K562 (cell line): ENCODE data around the gene ACOX1. TPM values are rescaled to one million over a fixed set of nuclear protein-coding genes. Genes with fewer than 3 reads are reported as not detected.

ENCODE experiments used
- ETV1 ChIP-seq: fragments of 450-650 bp; conservative IDR thresholded peaks from 2 replicates; pipeline ENCODE4 v1.6.1; 2016; ENCODE audit warnings: missing genetic modification characterization, control low read depth, low read depth, missing compliant biosample characterization
- HSF4 ChIP-seq: fragments of 250-450 bp; sonication (Bioruptor Pico); IDR thresholded peaks from 2 replicates; pipeline ENCODE4 v2.1.2; 2022; ENCODE audit warnings: mild to moderate bottlenecking, moderate library complexity, borderline replicate concordance
- MTA1 ChIP-seq: fragments of 450-650 bp; IDR thresholded peaks from 2 replicates; pipeline ENCODE4 v1.6.1; 2017; ENCODE audit warnings: borderline replicate concordance
- NONO ChIP-seq, 2 experiments: fragments of 200-400 bp in 1 of 2; fragments of 450-650 bp in 1 of 2; formaldehyde crosslinking in 1 of 2; IDR thresholded peaks; 2 replicates each; pipeline ENCODE4 v1.6.1; 2017; ENCODE audit warnings: low read depth in 2 of 2, mild to moderate bottlenecking in 2 of 2, moderate library complexity in 2 of 2, low read length in 1 of 2
- TCF7 ChIP-seq: sonication (generic); IDR thresholded peaks from 2 replicates; pipeline ENCODE4 v1.6.1; 2016; ENCODE audit warnings: antibody characterized with exemption, borderline replicate concordance
- TSC22D4 ChIP-seq: fragments of 450-650 bp; IDR thresholded peaks from 2 replicates; pipeline ENCODE4 v1.6.1; 2016; ENCODE audit warnings: missing genetic modification characterization, missing biosample characterization, control low read depth
- ZBTB17 ChIP-seq: fragments of 450-650 bp; formaldehyde crosslinking; IDR thresholded peaks from 2 replicates; pipeline ENCODE4 v1.4.0; 2020; ENCODE audit warnings: mild to moderate bottlenecking
- ZNF232 ChIP-seq: sonication (generic); formaldehyde crosslinking; IDR thresholded peaks from 2 replicates; pipeline ENCODE4 v1.8.0; 2022; ENCODE audit warnings: mild to moderate bottlenecking, missing genetic modification reagents
- ZNF766 ChIP-seq: fragments of 200-800 bp; sonication (Bioruptor generic); conservative IDR thresholded peaks from 2 replicates; pipeline ENCODE4 v1.6.1; 2016; ENCODE audit warnings: missing genetic modification characterization, missing compliant biosample characterization
- polyA plus RNA-seq, 8 experiments: library from polyadenylated mRNA; depleted of rRNA in 4 of 8; stranded (reverse) in 5 of 8; unstranded in 3 of 8; fragments of >200 nt; fragmentation: Nextera tagmentation in 2 of 8; fragmentation: Illumina TruSeq in 1 of 8; extraction: Ambion mirVana in 2 of 8; extraction: Trizol in 1 of 8; gene quantifications; 2 replicates each; pipeline versions ENCODE4 v1.2.1 to v1.2.3, GENCODE V29; 2011 to 2014; ENCODE audit warnings: inconsistent platforms in 1 of 8, missing spikeins in 1 of 8
- total RNA-seq, 7 experiments: library from RNA; depleted of rRNA in 6 of 7; stranded (reverse); fragments of >200 nt in 6 of 7; fragmentation: Illumina TruSeq in 2 of 7; extraction: Trizol in 2 of 7; gene quantifications; 2 replicates each; pipeline versions ENCODE4 v1.2.1 to v1.2.3, GENCODE V29; 2011 to 2021; ENCODE audit warnings: low replicate concordance in 1 of 7
- TF ChIP-seq, protein P1 (sequence below): fragments of 450-650 bp; formaldehyde crosslinking; IDR thresholded peaks from 2 replicates; pipeline ENCODE4 v1.4.0; 2020; ENCODE audit warnings: mild to moderate bottlenecking, moderate library complexity
- TF ChIP-seq, protein P2 (sequence below): sonication (generic); formaldehyde crosslinking; IDR thresholded peaks from 2 replicates; pipeline ENCODE4 v1.8.0; 2022; ENCODE audit warnings: mild to moderate bottlenecking, missing genetic modification reagents
- TF ChIP-seq, protein P3 (sequence below): sonication (generic); formaldehyde crosslinking; IDR thresholded peaks from 2 replicates; pipeline ENCODE4 v1.5.0; 2020; ENCODE audit warnings: missing genetic modification reagents
- TF ChIP-seq, protein P4 (sequence below): fragments of 450-650 bp; IDR thresholded peaks from 2 replicates; pipeline ENCODE4 v1.6.1; 2018; ENCODE audit warnings: mild to moderate bottlenecking, low read depth; ENCODE audit not compliant: partially characterized antibody
- TF ChIP-seq, protein P5 (sequence below): fragments of 250-450 bp; sonication (Bioruptor Pico); IDR thresholded peaks from 2 replicates; pipeline ENCODE4 v1.8.0; 2021; ENCODE audit warnings: moderate library complexity, mild to moderate bottlenecking, inconsistent platforms

The ACOX1 gene
- total and polyA plus RNA-seq, 9 of the 15 experiments (the other 6 are each of a cell fraction or from before 2014, with no cell fraction given) = 7.8 to 24.1 (median 14.5) TPM

DNA sequence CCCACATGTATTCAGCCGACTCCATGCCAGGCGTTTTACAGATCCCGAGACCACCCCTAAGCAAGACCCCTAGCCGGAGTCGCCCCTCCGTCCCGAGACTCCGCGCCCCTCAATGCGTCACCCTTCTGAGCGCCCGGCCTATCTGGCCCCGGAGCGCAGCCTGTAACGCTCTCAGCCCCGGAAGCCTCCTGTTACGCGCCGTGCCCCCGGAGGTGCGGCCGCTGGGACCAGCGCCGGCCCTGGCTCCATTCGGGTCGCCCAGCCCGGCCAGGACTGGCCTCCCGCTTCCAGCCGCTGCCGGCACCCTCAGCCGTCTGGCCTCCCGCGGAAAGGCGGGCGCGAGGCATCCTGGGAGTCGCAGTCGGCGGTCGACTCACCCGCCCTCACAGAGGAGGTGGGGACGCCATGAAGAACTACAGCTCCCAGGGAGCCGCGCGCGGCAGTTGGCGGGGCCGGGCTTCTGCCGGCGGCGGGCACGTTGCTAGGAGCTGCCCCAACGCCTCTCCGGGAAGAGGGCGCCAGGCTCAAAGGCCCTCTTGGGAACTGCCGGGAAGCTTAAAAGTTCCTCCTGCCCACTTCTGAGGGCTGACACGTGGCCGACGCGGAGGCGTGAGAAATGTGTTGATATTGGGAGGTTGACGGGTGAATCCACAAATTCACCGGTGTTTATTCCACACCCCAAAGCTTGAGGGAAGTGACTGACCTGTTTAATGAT lies 38.1 kb downstream of the ACOX1 start, which contains the start of gene FBF1 (continued):
- TF ChIP-seq, protein P1, sequence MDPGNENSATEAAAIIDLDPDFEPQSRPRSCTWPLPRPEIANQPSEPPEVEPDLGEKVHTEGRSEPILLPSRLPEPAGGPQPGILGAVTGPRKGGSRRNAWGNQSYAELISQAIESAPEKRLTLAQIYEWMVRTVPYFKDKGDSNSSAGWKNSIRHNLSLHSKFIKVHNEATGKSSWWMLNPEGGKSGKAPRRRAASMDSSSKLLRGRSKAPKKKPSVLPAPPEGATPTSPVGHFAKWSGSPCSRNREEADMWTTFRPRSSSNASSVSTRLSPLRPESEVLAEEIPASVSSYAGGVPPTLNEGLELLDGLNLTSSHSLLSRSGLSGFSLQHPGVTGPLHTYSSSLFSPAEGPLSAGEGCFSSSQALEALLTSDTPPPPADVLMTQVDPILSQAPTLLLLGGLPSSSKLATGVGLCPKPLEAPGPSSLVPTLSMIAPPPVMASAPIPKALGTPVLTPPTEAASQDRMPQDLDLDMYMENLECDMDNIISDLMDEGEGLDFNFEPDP (CRISPR knock-in tag) = no peak
- TF ChIP-seq ZBTB17 = peak; percentile 93
- TF ChIP-seq ETV1 (tag) = no peak
- TF ChIP-seq, protein P2, sequence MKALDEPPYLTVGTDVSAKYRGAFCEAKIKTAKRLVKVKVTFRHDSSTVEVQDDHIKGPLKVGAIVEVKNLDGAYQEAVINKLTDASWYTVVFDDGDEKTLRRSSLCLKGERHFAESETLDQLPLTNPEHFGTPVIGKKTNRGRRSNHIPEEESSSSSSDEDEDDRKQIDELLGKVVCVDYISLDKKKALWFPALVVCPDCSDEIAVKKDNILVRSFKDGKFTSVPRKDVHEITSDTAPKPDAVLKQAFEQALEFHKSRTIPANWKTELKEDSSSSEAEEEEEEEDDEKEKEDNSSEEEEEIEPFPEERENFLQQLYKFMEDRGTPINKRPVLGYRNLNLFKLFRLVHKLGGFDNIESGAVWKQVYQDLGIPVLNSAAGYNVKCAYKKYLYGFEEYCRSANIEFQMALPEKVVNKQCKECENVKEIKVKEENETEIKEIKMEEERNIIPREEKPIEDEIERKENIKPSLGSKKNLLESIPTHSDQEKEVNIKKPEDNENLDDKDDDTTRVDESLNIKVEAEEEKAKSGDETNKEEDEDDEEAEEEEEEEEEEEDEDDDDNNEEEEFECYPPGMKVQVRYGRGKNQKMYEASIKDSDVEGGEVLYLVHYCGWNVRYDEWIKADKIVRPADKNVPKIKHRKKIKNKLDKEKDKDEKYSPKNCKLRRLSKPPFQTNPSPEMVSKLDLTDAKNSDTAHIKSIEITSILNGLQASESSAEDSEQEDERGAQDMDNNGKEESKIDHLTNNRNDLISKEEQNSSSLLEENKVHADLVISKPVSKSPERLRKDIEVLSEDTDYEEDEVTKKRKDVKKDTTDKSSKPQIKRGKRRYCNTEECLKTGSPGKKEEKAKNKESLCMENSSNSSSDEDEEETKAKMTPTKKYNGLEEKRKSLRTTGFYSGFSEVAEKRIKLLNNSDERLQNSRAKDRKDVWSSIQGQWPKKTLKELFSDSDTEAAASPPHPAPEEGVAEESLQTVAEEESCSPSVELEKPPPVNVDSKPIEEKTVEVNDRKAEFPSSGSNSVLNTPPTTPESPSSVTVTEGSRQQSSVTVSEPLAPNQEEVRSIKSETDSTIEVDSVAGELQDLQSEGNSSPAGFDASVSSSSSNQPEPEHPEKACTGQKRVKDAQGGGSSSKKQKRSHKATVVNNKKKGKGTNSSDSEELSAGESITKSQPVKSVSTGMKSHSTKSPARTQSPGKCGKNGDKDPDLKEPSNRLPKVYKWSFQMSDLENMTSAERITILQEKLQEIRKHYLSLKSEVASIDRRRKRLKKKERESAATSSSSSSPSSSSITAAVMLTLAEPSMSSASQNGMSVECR (CRISPR knock-in tag) = peak; percentile 93
- TF ChIP-seq, protein P3, sequence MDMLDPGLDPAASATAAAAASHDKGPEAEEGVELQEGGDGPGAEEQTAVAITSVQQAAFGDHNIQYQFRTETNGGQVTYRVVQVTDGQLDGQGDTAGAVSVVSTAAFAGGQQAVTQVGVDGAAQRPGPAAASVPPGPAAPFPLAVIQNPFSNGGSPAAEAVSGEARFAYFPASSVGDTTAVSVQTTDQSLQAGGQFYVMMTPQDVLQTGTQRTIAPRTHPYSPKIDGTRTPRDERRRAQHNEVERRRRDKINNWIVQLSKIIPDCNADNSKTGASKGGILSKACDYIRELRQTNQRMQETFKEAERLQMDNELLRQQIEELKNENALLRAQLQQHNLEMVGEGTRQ (CRISPR knock-in tag) = no peak
- TF ChIP-seq TCF7 = no peak
- TF ChIP-seq NONO (IDR thresholded peaks at IDR 0.05; ENCODE audit: low read depth in 2 of 2, low read length in 1 of 2) = peak in 1 of 2 experiments; percentile 97; a peak in 2 of 4 replicates
- no peak for TF ChIP-seq HSF4 (CRISPR knock-in tag)
- TF ChIP-seq MTA1 = no peak; the same call in 1 of the 2 replicates
- no peak for TF ChIP-seq ZNF766 (CRISPR knock-in tag)
- no peak for TF ChIP-seq TSC22D4 (tag)
- TF ChIP-seq, protein P4, sequence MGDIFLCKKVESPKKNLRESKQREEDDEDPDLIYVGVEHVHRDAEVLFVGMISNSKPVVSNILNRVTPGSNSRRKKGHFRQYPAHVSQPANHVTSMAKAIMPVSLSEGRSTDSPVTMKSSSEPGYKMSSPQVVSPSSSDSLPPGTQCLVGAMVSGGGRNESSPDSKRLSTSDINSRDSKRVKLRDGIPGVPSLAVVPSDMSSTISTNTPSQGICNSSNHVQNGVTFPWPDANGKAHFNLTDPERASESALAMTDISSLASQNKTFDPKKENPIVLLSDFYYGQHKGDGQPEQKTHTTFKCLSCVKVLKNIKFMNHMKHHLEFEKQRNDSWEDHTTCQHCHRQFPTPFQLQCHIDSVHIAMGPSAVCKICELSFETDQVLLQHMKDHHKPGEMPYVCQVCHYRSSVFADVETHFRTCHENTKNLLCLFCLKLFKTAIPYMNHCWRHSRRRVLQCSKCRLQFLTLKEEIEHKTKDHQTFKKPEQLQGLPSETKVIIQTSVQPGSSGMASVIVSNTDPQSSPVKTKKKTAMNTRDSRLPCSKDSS = no peak
- TF ChIP-seq, protein P5, sequence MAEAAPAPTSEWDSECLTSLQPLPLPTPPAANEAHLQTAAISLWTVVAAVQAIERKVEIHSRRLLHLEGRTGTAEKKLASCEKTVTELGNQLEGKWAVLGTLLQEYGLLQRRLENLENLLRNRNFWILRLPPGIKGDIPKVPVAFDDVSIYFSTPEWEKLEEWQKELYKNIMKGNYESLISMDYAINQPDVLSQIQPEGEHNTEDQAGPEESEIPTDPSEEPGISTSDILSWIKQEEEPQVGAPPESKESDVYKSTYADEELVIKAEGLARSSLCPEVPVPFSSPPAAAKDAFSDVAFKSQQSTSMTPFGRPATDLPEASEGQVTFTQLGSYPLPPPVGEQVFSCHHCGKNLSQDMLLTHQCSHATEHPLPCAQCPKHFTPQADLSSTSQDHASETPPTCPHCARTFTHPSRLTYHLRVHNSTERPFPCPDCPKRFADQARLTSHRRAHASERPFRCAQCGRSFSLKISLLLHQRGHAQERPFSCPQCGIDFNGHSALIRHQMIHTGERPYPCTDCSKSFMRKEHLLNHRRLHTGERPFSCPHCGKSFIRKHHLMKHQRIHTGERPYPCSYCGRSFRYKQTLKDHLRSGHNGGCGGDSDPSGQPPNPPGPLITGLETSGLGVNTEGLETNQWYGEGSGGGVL (CRISPR knock-in tag) = no peak
- TF ChIP-seq ZNF232 (CRISPR knock-in tag) = no peak
